ENCODE data around the gene SLC25A40.

DNA sequence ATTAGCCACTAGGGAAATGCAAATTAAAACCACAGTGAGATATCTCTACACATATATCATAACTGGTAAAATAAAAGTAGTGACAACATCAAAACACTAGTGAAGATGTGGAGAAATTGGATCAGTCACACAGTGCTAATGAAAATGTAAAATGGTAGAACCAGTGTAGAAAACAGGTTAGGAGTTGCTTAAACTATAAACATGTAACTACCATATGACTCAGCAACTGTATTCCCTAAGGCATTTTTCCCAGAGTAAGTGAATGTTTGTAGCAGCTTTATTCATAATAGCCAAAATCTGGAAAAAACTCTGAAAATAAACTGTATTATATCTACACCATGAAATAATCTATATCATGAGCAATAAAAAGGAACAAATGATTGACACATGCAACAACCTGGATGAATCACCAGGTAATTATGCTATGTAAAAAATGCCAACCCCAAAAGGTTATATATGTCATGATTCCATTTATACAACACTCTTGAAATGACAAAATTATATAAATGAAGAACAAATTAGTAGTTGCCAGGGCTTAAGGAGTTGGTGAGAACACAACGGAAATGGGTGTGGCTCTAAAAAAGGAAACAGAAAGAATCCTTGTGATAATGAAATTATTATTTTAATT lies 22.8 kb downstream of the SLC25A40 start:
- no peak for TF ChIP-seq CTCF (IDR thresholded peaks at IDR 0.05)
- TF ChIP-seq POLR2A (IDR thresholded peaks at IDR 0.05), result no peak
